Kidney tubule cell (primary cell): ENCODE results near the gene MCTP1.
"Not testable (repeated sequence)": the region's sequence is repeated elsewhere in the genome, so short reads cannot be mapped to it uniquely, and the experiment has no call there.

Source experiments
- DNase-seq: peaks from one replicate; pipeline ENCODE4 v3.0.0-alpha.2; 2018; ENCODE audit warnings: low spot score

The MCTP1 gene

GRCh38 chr5:94869921-94870320 lies 415.0 kb downstream of the MCTP1 start:
- DNase-seq, result no peak

GRCh38 chr5:94863951-94864350 lies 420.9 kb downstream of the MCTP1 start:
- DNase-seq, result no peak

GRCh38 chr5:94857111-94857510 lies 427.8 kb downstream of the MCTP1 start:
- DNase-seq, result no peak

GRCh38 chr5:94856257-94856800 lies 428.6 kb downstream of the MCTP1 start:
- DNase-seq, result no peak

GRCh38 chr5:94855543-94855942 lies 429.4 kb downstream of the MCTP1 start:
- no peak for DNase-seq

- no peak for DNase-seq
Observed at GRCh38 chr5:94853120-94853519, 431.8 kb downstream of the MCTP1 start.

- no peak for DNase-seq
Observed at GRCh38 chr5:94850960-94851359, 433.9 kb downstream of the MCTP1 start.

- peak; percentile 62 for DNase-seq
Observed at GRCh38 chr5:94849821-94850736, 434.8 kb downstream of the MCTP1 start.

GRCh38 chr5:94849324-94849723 lies 435.6 kb downstream of the MCTP1 start:
- DNase-seq, result no peak

GRCh38 chr5:94847726-94848125 lies 437.2 kb downstream of the MCTP1 start:
- no peak for DNase-seq

- no peak for DNase-seq
Observed at GRCh38 chr5:94847019-94847418, 437.9 kb downstream of the MCTP1 start.

GRCh38 chr5:94845696-94846095 lies 439.2 kb downstream of the MCTP1 start:
- not testable (repeated sequence) for DNase-seq

- DNase-seq, result no peak
Observed at GRCh38 chr5:94841598-94842322, 443.1 kb downstream of the MCTP1 start.

- DNase-seq, result no peak
Observed at GRCh38 chr5:94833851-94834250, 451.0 kb downstream of the MCTP1 start.

GRCh38 chr5:94832685-94833084 lies 452.2 kb downstream of the MCTP1 start:
- no peak for DNase-seq

- peak; percentile 17 for DNase-seq
Observed at GRCh38 chr5:94830520-94830919, 454.4 kb downstream of the MCTP1 start.

GRCh38 chr5:94828222-94828621 lies 456.7 kb downstream of the MCTP1 start:
- DNase-seq, result not testable (repeated sequence)

- DNase-seq, result no peak
Observed at GRCh38 chr5:94820488-94820887, 464.4 kb downstream of the MCTP1 start.

- no peak for DNase-seq
Observed at GRCh38 chr5:94818904-94819303, 466.0 kb downstream of the MCTP1 start.

- no peak for DNase-seq
Observed at GRCh38 chr5:94815313-94816039, 469.4 kb downstream of the MCTP1 start.

- no peak for DNase-seq
Observed at GRCh38 chr5:94812232-94812631, 472.7 kb downstream of the MCTP1 start.

- DNase-seq, result no peak
Observed at GRCh38 chr5:94811331-94811730, 473.6 kb downstream of the MCTP1 start.
